Measurements from ENCODE around the gene PAOX. TPM values are rescaled to one million over a fixed set of nuclear protein-coding genes. Genes with fewer than 3 reads are reported as not detected.
"Not testable (repeated sequence)": the region's sequence is repeated elsewhere in the genome, so short reads cannot be mapped to it uniquely, and the experiment has no call there.

The PAOX gene
- total RNA-seq, 1 donor from 2014 or later = 6.3 TPM

GRCh38 chr10:133385214-133385613, 6.2 kb downstream of the PAOX start:
- Mint-ChIP-seq H3K36me3 (ENCODE audit: low read depth) (peaks cover 7% of the 10 kb centered on the region), H3K27ac (ENCODE audit: unreplicated experiment) (no peak overlapping the region), H3K27me3 (ENCODE audit: low read depth) (no peaks in the 10 kb centered on the region), H3K9me3 (ENCODE audit: low read depth) (no peaks in the 10 kb centered on the region), H3K4me3 (ENCODE audit: unreplicated experiment) (no peak overlapping the region), H3K4me1 (ENCODE audit: low read depth) (peaks cover 3% of the 10 kb centered on the region)
- no peak for TF ChIP-seq CTCF (IDR thresholded peaks at IDR 0.05)
- DNase-seq (ENCODE audit: low spot score) = peak; percentile 50

- H3K9me3 Mint-ChIP-seq (ENCODE audit: low read depth); H3K27me3 Mint-ChIP-seq (ENCODE audit: low read depth); H3K36me3 Mint-ChIP-seq (ENCODE audit: low read depth); H3K4me1 Mint-ChIP-seq (ENCODE audit: low read depth); DNase-seq (ENCODE audit: low spot score); H3K27ac Mint-ChIP-seq (ENCODE audit: unreplicated experiment); H3K4me3 Mint-ChIP-seq (ENCODE audit: unreplicated experiment): not testable (repeated sequence)
Observed at GRCh38 chr10:133386951-133387350, 7.9 kb downstream of the PAOX start.

- no peak for DNase-seq (ENCODE audit: low spot score)
Observed at GRCh38 chr10:133388236-133388972, 9.3 kb downstream of the PAOX start.

GRCh38 chr10:133388973-133389818, 10.1 kb downstream of the PAOX start:
- Mint-ChIP-seq H3K27ac (ENCODE audit: unreplicated experiment) (no peak overlapping the region), H3K4me1 (ENCODE audit: low read depth) (peaks cover 5% of the 10 kb centered on the region), H3K9me3 (ENCODE audit: low read depth) (no peaks in the 10 kb centered on the region), H3K4me3 (ENCODE audit: unreplicated experiment) (no peak overlapping the region), H3K36me3 (ENCODE audit: low read depth) (peaks cover 7% of the 10 kb centered on the region), H3K27me3 (ENCODE audit: low read depth) (no peaks in the 10 kb centered on the region)
- DNase-seq (ENCODE audit: low spot score) = peak; percentile 90
- TF ChIP-seq CTCF (IDR thresholded peaks at IDR 0.05) = no peak

More at GRCh38 chr10:133388236-133388972, 9.3 kb downstream of the PAOX start:
- Mint-ChIP-seq H3K9me3 (ENCODE audit: low read depth) (no peaks in the 10 kb centered on the region), H3K4me3 (ENCODE audit: unreplicated experiment) (no peak overlapping the region), H3K27me3 (ENCODE audit: low read depth) (no peaks in the 10 kb centered on the region), H3K36me3 (ENCODE audit: low read depth) (peaks cover 7% of the 10 kb centered on the region), H3K4me1 (ENCODE audit: low read depth) (peaks cover under 1% of the 10 kb centered on the region), H3K27ac (ENCODE audit: unreplicated experiment) (no peak overlapping the region)
- no peak for TF ChIP-seq CTCF (IDR thresholded peaks at IDR 0.05)

- no peaks in the 10 kb centered on the region for H3K9me3 Mint-ChIP-seq (ENCODE audit: low read depth)
- H3K36me3 Mint-ChIP-seq (ENCODE audit: low read depth) = peaks cover 2% of the 10 kb centered on the region
- H3K4me3 Mint-ChIP-seq (ENCODE audit: unreplicated experiment) = no peak overlapping the region
- H3K27ac Mint-ChIP-seq (ENCODE audit: unreplicated experiment) = no peak overlapping the region
- TF ChIP-seq CTCF (IDR thresholded peaks at IDR 0.05) = no peak
- DNase-seq (ENCODE audit: low spot score) = no peak
- no peaks in the 10 kb centered on the region for H3K27me3 Mint-ChIP-seq (ENCODE audit: low read depth)
- H3K4me1 Mint-ChIP-seq (ENCODE audit: low read depth) = peaks cover 16% of the 10 kb centered on the region
Observed at GRCh38 chr10:133390597-133391248, 11.7 kb downstream of the PAOX start.

Data from chondrocyte (in vitro differentiated cells).